DOHH2 (cell line): Measurements from ENCODE around the gene AJUBA.

Experiments
- H3F3A ChIP-seq: fragments of 200-600 bp; sonication (generic), shearing (Covaris generic); 2 replicates; pipeline ENCODE4 v1.6.0; 2016; ENCODE audit warnings: antibody characterized with exemption, mild to moderate bottlenecking; ENCODE audit not compliant: control insufficient read depth, insufficient read depth
- H3K27ac ChIP-seq: fragments of 200-600 bp; sonication (generic); 2 replicates; pipeline ENCODE4 v1.5.1; 2014; ENCODE audit warnings: low read depth, mild to moderate bottlenecking, low read length, moderate library complexity
- H3K27me3 ChIP-seq: fragments of 200-600 bp; sonication (generic); 2 replicates; pipeline ENCODE4 v1.6.1; 2014; ENCODE audit warnings: mild to moderate bottlenecking, low read length, mixed read lengths; ENCODE audit not compliant: control insufficient read depth
- H3K36me3 ChIP-seq: fragments of 200-600 bp; sonication (generic); 2 replicates; pipeline ENCODE4 v1.6.1; 2014; ENCODE audit warnings: mild to moderate bottlenecking, low read length, moderate library complexity, mixed read lengths; ENCODE audit not compliant: control insufficient read depth
- H3K4me1 ChIP-seq: fragments of 200-600 bp; sonication (generic); 2 replicates; pipeline ENCODE4 v1.6.1; 2014; ENCODE audit warnings: mild to moderate bottlenecking, low read length, mixed read lengths; ENCODE audit not compliant: control insufficient read depth
- H3K4me2 ChIP-seq: fragments of 200-600 bp; sonication (generic); 2 replicates; pipeline ENCODE4 v1.6.0; 2014; ENCODE audit warnings: mild to moderate bottlenecking, low read length, moderate library complexity
- H3K4me3 ChIP-seq: fragments of 200-600 bp; sonication (generic); 2 replicates; pipeline ENCODE4 v1.5.1; 2014; ENCODE audit warnings: mild to moderate bottlenecking, low read length, mixed read lengths
- H3K79me2 ChIP-seq: fragments of 200-600 bp; sonication (generic); 2 replicates; pipeline ENCODE4 v1.6.1; 2014; ENCODE audit warnings: mild to moderate bottlenecking, low read length, mixed read lengths; ENCODE audit not compliant: control insufficient read depth
- H3K9me2 ChIP-seq: fragments of 200-600 bp; sonication (generic); replicated peaks from 2 replicates; pipeline ENCODE4 v1.6.1; 2014; ENCODE audit warnings: mild to moderate bottlenecking, low read length, mixed read lengths; ENCODE audit not compliant: control insufficient read depth
- H3K9me3 ChIP-seq: fragments of 200-600 bp; sonication (generic); 2 replicates; pipeline ENCODE4 v1.6.1; 2014; ENCODE audit warnings: antibody characterized with exemption, low read length, mixed read lengths; ENCODE audit not compliant: control insufficient read depth, insufficient read depth
- H4K20me1 ChIP-seq: fragments of 200-600 bp; sonication (generic); 2 replicates; pipeline ENCODE4 v1.6.0; 2014; ENCODE audit warnings: low read depth, mild to moderate bottlenecking, antibody characterized with exemption, low read length, moderate library complexity; ENCODE audit not compliant: control insufficient read depth, insufficient read depth
- EZH2phosphoT487 ChIP-seq: fragments of 200-600 bp; sonication (generic); IDR thresholded peaks from 2 replicates; pipeline ENCODE4 v1.6.1; 2017; ENCODE audit warnings: borderline replicate concordance, mild to moderate bottlenecking, antibody characterized with exemption, low read length, moderate library complexity, mixed read lengths
- TF ChIP-seq, protein P1 (sequence below): fragments of 200-600 bp; sonication (generic); IDR thresholded peaks from one replicate; pipeline ENCODE4 v1.5.1; 2014; ENCODE audit warnings: antibody characterized with exemption, mild to moderate bottlenecking, low read depth, low read length; ENCODE audit not compliant: poor library complexity, severe bottlenecking

AJUBA gene

DNA sequence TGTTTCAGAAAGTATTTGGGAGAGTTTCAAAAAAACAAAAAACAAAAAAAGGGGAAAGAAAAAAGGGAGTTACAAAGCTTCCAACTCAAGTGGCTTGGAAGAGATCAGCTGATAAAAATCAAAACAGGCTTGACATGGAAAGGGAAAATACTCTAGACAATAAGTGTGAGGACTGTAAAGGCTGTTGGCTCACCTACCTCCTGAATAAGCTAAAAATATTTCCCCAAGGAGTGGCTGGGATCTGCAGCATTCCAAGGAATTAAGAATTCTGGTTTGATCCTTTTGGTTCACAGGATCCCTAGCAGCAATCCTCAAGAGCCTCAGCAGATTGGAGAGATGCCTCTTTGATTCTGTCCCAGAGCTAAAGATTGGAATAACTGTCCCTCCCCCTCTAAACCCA, 11.2 kb upstream of the AJUBA start:
- Histone ChIP-seq H3K9me2 (no peaks in the 10 kb centered on the region), H3K4me3 (no peak overlapping the region), H3F3A (no peaks in the 10 kb centered on the region), H3K27me3 (no peaks in the 10 kb centered on the region), H4K20me1 (no peaks in the 10 kb centered on the region), H3K79me2 (no peaks in the 10 kb centered on the region), H3K27ac (no peak overlapping the region), H3K4me2 (no peak overlapping the region), H3K4me1 (peaks cover 5% of the 10 kb centered on the region; the same call in 1 of the 2 replicates), H3K36me3 (peaks cover 11% of the 10 kb centered on the region), H3K9me3 (no peaks in the 10 kb centered on the region)
- no peak for TF ChIP-seq EZH2phosphoT487
- TF ChIP-seq, protein P1, sequence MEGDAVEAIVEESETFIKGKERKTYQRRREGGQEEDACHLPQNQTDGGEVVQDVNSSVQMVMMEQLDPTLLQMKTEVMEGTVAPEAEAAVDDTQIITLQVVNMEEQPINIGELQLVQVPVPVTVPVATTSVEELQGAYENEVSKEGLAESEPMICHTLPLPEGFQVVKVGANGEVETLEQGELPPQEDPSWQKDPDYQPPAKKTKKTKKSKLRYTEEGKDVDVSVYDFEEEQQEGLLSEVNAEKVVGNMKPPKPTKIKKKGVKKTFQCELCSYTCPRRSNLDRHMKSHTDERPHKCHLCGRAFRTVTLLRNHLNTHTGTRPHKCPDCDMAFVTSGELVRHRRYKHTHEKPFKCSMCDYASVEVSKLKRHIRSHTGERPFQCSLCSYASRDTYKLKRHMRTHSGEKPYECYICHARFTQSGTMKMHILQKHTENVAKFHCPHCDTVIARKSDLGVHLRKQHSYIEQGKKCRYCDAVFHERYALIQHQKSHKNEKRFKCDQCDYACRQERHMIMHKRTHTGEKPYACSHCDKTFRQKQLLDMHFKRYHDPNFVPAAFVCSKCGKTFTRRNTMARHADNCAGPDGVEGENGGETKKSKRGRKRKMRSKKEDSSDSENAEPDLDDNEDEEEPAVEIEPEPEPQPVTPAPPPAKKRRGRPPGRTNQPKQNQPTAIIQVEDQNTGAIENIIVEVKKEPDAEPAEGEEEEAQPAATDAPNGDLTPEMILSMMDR, result no peak

DNA sequence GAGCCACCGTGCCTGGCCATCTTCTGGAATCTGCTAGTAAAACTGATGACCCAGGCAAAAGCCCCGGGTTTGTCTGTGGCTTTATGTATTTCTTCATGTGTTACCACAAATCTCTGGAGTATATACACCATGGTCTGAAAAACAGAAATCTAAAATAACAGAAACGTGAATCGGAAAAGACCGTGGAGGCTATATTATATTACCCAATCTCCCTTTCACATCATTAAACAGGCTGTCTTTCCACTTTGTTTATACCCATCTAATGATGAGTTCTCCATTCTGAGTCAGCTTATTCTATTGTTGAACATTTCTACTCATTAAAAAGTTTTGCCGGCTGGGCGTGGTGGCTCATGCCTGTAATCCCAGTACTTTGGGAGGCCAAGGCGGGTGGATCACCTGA, 9.5 kb upstream of the AJUBA start:
- Histone ChIP-seq H3K36me3 (peaks cover 20% of the 10 kb centered on the region), H3F3A (peaks cover 2% of the 10 kb centered on the region), H3K27me3 (no peaks in the 10 kb centered on the region), H3K9me2 (no peaks in the 10 kb centered on the region), H3K4me2 (no peak overlapping the region), H3K79me2 (no peaks in the 10 kb centered on the region), H4K20me1 (no peaks in the 10 kb centered on the region), H3K27ac (no peak overlapping the region), H3K4me3 (no peak overlapping the region), H3K9me3 (no peaks in the 10 kb centered on the region), H3K4me1 (peaks cover 5% of the 10 kb centered on the region; the same call in 1 of the 2 replicates)
- TF ChIP-seq, protein P1, result no peak
- TF ChIP-seq EZH2phosphoT487, result no peak

- H3K79me2 ChIP-seq, result no peaks in the 10 kb centered on the region
- peaks cover 27% of the 10 kb centered on the region for H3K36me3 ChIP-seq
- H4K20me1 ChIP-seq, result no peaks in the 10 kb centered on the region
- no peak overlapping the region for H3K4me3 ChIP-seq
- no peak overlapping the region for H3K27ac ChIP-seq
- no peak overlapping the region for H3K4me2 ChIP-seq
- no peaks in the 10 kb centered on the region for H3K9me2 ChIP-seq
- H3F3A ChIP-seq, result peaks cover 3% of the 10 kb centered on the region
- no peak for TF ChIP-seq EZH2phosphoT487
- TF ChIP-seq, protein P1, result no peak
- H3K4me1 ChIP-seq, result peaks cover 15% of the 10 kb centered on the region
- no peaks in the 10 kb centered on the region for H3K27me3 ChIP-seq
- no peaks in the 10 kb centered on the region for H3K9me3 ChIP-seq
These were observed 4.9 kb upstream of the AJUBA start for GRCh38 chr14:22987291-22987690.
